Panc1 (cell line): Measurements from ENCODE around the gene HDAC7. TPM values are rescaled to one million over a fixed set of nuclear protein-coding genes. Genes with fewer than 3 reads are reported as not detected.

ENCODE experiments used
- ATAC-seq: fragments of 200-7000 bp; cut with Tn5 transposase; 2 replicates; pipeline ENCODE4 v1.9.1; 2020; ENCODE audit warnings: mild to moderate bottlenecking, moderate library complexity
- BruUV-seq: library from RNA; stranded (reverse); fragments of 400-500 nt; replicated peaks from 2 replicates; lab custom pipeline; 2021; lab: Mats Ljungman, UMichigan
- CTCF ChIA-PET: fragments of 300-600 bp; sonication (Branson Sonifier 250); formaldehyde crosslinking; loops from one replicate; lab custom pipeline; 2022; ENCODE audit warnings: antibody characterized with exemption; lab: Charles Lee
- POLR2A ChIA-PET: fragments of 300-600 bp; sonication (Branson Sonifier 250); formaldehyde crosslinking; loops from one replicate; lab custom pipeline; 2022; ENCODE audit warnings: antibody characterized with exemption; lab: Charles Lee
- DNase-seq: peaks from one replicate; pipeline ENCODE4 v3.0.0-alpha.2; 2010; ENCODE audit warnings: low read depth, low spot score
- H3K27ac ChIP-seq: 2 replicates; pipeline ENCODE4 v1.5.1; 2011; ENCODE audit warnings: mild to moderate bottlenecking, low read length, inconsistent platforms
- H3K27me3 ChIP-seq: fragments of 200-500 bp; sonication (Bioruptor generic); 2 replicates; pipeline ENCODE4 v1.6.0; 2014; ENCODE audit warnings: low read length, inconsistent platforms; ENCODE audit not compliant: control insufficient read depth, insufficient read depth
- H3K36me3 ChIP-seq: fragments of 200-500 bp; sonication (Bioruptor generic); 2 replicates; pipeline ENCODE4 v1.5.1; 2014; ENCODE audit warnings: inconsistent platforms, mild to moderate bottlenecking, low read length, moderate library complexity; ENCODE audit not compliant: control insufficient read depth, insufficient read depth
- H3K4me1 ChIP-seq: 2 replicates; pipeline ENCODE4 v1.5.1; 2011; ENCODE audit warnings: inconsistent platforms, mild to moderate bottlenecking, low read length, moderate library complexity; ENCODE audit not compliant: control insufficient read depth, insufficient read depth
- H3K4me3 ChIP-seq, 2 experiments: 2 replicates each; pipeline ENCODE4 v1.5.1; 2011 to 2012; ENCODE audit warnings: low read depth in 2 of 2, low read length in 2 of 2, mild to moderate bottlenecking in 2 of 2, inconsistent platforms in 1 of 2, moderate library complexity in 1 of 2
- H3K9me3 ChIP-seq: fragments of 200-500 bp; sonication (Bioruptor generic); 2 replicates; pipeline ENCODE4 v1.5.1; 2014; ENCODE audit warnings: low read depth, mild to moderate bottlenecking, inconsistent platforms, low read length, moderate library complexity; ENCODE audit not compliant: control insufficient read depth, insufficient read depth
- CTCF ChIP-seq: fragments of 450-650 bp; IDR thresholded peaks from 2 replicates; pipeline ENCODE4 v1.5.1; 2017; ENCODE audit warnings: mild to moderate bottlenecking
- POLR2AphosphoS5 ChIP-seq: IDR thresholded peaks from 2 replicates; pipeline ENCODE4 v1.6.1; 2012; ENCODE audit warnings: mild to moderate bottlenecking, low read depth, low read length, moderate library complexity
- REST ChIP-seq, 2 experiments: IDR thresholded peaks; 2 replicates each; pipeline ENCODE4 v1.6.1; 2011 to 2012; ENCODE audit warnings: low read depth in 2 of 2, control low read depth in 1 of 2, low read length in 1 of 2, mild to moderate bottlenecking in 1 of 2, moderate library complexity in 1 of 2; ENCODE audit not compliant: insufficient read depth in 1 of 2
- SIN3A ChIP-seq: IDR thresholded peaks from 2 replicates; pipeline ENCODE4 v1.6.1; 2012; ENCODE audit warnings: low read depth, mild to moderate bottlenecking, low read length, moderate library complexity, borderline replicate concordance; ENCODE audit not compliant: insufficient read depth
- TCF7L2 ChIP-seq: IDR thresholded peaks from 2 replicates; pipeline ENCODE4 v1.6.1; 2011; ENCODE audit warnings: mild to moderate bottlenecking, low read depth, low read length, inconsistent platforms
- in situ Hi-C: cut with HindIII; loops from 2 replicates; pipeline ENCODE4 v1.10.0; 2016; ENCODE audit warnings: low sequenced_read_pairs, low pct_unique_long_range_greater_than_20kb
- intact Hi-C: fragments of 100-400 bp; cut with micrococcal nuclease; formaldehyde crosslinking; loops from one replicate; pipeline ENCODE4 v1.10.0; 2022; ENCODE audit not compliant: unreplicated experiment
- total RNA-seq: library from RNA; stranded (reverse); gene quantifications from one replicate; pipeline ENCODE4 v1.2.1, GENCODE V29; 2021; ENCODE audit not compliant: unreplicated experiment

HDAC7 gene
- total RNA-seq, 1 experiment from 2014 or later: 84.2 TPM

GRCh38 chr12:47812797-47813510 is 6.7 kb downstream of the HDAC7 start:
- POLR2A ChIA-PET: no interaction called here

GRCh38 chr12:47811581-47812484 is 7.9 kb downstream of the HDAC7 start:
- Histone ChIP-seq H3K27ac (peak overlapping the region; percentile 89), H3K4me1 (peaks cover 84% of the 10 kb centered on the region), H3K27me3 (no peaks in the 10 kb centered on the region), H3K9me3 (no peaks in the 10 kb centered on the region), H3K36me3 (peaks cover 2% of the 10 kb centered on the region; the same call in 1 of the 2 replicates), H3K4me3 (peak overlapping the region in 1 of 2 experiments; percentile 51; a peak in 2 of 4 replicates)
- POLR2A ChIA-PET: no interaction called here
- intact Hi-C loops: no loop called here
- ATAC-seq: no peak
- TF ChIP-seq CTCF: no peak
- TF ChIP-seq REST (IDR thresholded peaks at IDR 0.05; ENCODE audit: insufficient read depth in 1 of 2, low read depth in 2 of 2, low read length in 1 of 2): no peak
- CTCF ChIA-PET: interaction anchor here (3.3 kb wide), 1 partner anchor 26 kb away, joined by 16 read pairs; no protein-coding TSS in a partner anchor
- in situ Hi-C loops: no loop called here
- BruUV-seq: no TSS peak
- no peak for DNase-seq

More at GRCh38 chr12:47812797-47813510, 6.7 kb downstream of the HDAC7 start:
- peaks cover 2% of the 10 kb centered on the region; the same call in 1 of the 2 replicates for H3K36me3 ChIP-seq
- no peaks in the 10 kb centered on the region for H3K27me3 ChIP-seq
- DNase-seq (no peak), ATAC-seq (peak; percentile 70)
- peak overlapping the region; percentile 89 for H3K27ac ChIP-seq
- H3K9me3 ChIP-seq: no peaks in the 10 kb centered on the region
- in situ Hi-C loops: no loop called here
- peak overlapping the region; percentile 27 to 51 for H3K4me3 ChIP-seq
- CTCF ChIA-PET: interaction anchor here (0.7 to 3.3 kb wide), 4 partner anchors 11 to 46 kb away, joined by 3 to 16 read pairs (median 3); no protein-coding TSS in a partner anchor
- no TSS peak for BruUV-seq
- intact Hi-C loops: no loop called here
- peaks cover 87% of the 10 kb centered on the region for H3K4me1 ChIP-seq
- no peak for TF ChIP-seq TCF7L2

- ATAC-seq: no peak
- no TSS peak for BruUV-seq
- CTCF ChIA-PET: interaction anchor here (0.6 to 3.3 kb wide), 2 partner anchors 27 to 42 kb away, joined by 3 to 16 read pairs; no protein-coding TSS in a partner anchor
- POLR2A ChIA-PET: interaction anchor here (0.7 kb wide), 1 partner anchor 53 kb away, joined by 7 read pairs; no protein-coding TSS in a partner anchor
- peaks cover 2% of the 10 kb centered on the region; the same call in 1 of the 2 replicates for H3K36me3 ChIP-seq
- TF ChIP-seq POLR2AphosphoS5 (no peak), SIN3A (no peak), CTCF (no peak), TCF7L2 (no peak), REST (IDR thresholded peaks at IDR 0.05; ENCODE audit: insufficient read depth in 1 of 2, low read depth in 2 of 2, low read length in 1 of 2) (no peak)
- H3K4me1 ChIP-seq: peaks cover 79% of the 10 kb centered on the region
- H3K4me3 ChIP-seq: no peak overlapping the region
- in situ Hi-C loops: no loop called here
- intact Hi-C loops: no loop called here
- H3K27ac ChIP-seq: peak overlapping the region; percentile 89
- H3K27me3 ChIP-seq: no peaks in the 10 kb centered on the region
- H3K9me3 ChIP-seq: no peaks in the 10 kb centered on the region
- DNase-seq: no peak
Measured at GRCh38 chr12:47811072-47811396, 8.7 kb downstream of the HDAC7 start.
